HG03025 (cell line): ENCODE results near the gene BBS4.
"Not testable (repeated sequence)": the region's sequence is repeated elsewhere in the genome, so short reads cannot be mapped to it uniquely, and the experiment has no call there.

Experiments used
- ATAC-seq: cut with Tn5 transposase; IDR thresholded peaks from one replicate; pipeline ENCODE4 v1.9.1; 2021; ENCODE audit warnings: mild to moderate bottlenecking, moderate library complexity; ENCODE audit not compliant: unreplicated experiment, low FRiP score

Gene BBS4

GRCh38 chr15:72690938-72691337, 4.9 kb downstream of the BBS4 start:
- ATAC-seq: no peak

DNA sequence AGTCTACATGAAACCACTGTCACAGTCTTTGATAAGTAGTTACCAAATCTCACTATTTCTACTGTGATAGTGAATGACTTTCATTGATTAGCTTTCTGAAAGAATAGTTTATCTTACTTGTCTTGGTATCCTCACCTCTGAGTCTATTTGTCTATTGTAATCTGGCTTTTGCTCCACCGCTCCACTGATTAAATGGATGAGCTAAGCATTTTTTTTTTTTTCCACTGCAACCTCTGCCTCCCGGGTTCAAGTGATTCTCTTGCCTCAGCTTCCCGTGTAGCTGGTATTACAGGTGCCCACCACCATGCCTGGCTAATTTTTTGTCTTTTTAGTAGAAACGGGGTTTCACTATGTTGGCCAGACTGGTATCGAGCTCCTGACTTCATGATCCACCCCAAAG, 12.9 kb downstream of the BBS4 start:
- no peak for ATAC-seq

GRCh38 chr15:72700076-72700475, 14.1 kb downstream of the BBS4 start:
- no peak for ATAC-seq

- ATAC-seq: no peak
Observed at GRCh38 chr15:72706266-72706665, 20.3 kb downstream of the BBS4 start.

- ATAC-seq: not testable (repeated sequence)
Observed at GRCh38 chr15:72708551-72709303, 22.7 kb downstream of the BBS4 start.

DNA sequence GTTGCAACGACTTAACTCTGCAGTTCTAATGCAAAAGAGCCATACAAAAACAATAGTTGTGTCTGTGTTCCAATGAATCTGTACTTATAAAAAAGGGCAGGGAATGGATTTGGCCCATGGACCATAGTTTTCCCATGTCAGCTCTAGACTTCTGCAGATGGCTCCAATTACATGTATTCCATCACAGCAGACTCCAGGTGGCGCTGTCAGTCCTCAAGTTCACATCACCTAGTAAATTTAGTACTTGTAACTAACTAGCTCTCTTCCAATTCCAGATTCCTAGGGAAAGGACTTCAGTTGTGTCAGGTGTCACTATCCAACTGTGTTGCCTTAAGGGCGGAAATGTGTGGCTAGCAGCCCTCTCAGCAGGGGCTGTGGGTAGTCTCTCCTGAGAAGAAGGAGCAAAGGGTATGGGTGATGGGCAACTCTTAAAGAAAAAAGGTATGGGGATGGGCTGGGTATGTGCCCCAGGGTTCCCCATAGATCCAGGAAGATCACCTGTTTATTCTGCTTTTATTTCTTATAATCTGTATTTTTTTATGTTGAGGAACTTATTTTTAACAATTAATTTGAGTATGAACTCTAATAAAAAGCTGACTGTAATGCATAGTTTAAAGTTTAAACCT, 36.2 kb downstream of the BBS4 start:
- ATAC-seq: no peak

DNA sequence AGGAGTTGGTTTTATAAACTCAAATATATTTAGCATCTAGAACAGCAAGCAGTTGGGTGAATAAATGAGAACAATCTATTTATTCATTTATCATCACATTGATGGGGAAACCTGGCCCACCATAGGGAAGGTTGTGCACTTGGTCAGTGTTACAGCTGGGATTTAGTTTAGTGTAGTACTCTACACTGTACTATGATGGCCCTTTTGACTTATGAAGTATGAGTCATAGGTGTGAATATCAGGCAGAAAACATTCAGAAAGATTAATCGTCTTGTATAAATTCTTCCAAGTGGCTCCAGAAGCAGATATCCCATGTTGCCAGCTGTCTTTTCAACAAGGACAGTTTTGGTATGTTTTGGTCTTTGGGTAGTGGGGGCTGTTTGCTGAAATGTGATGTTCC, 38.0 kb downstream of the BBS4 start:
- ATAC-seq: no peak

DNA sequence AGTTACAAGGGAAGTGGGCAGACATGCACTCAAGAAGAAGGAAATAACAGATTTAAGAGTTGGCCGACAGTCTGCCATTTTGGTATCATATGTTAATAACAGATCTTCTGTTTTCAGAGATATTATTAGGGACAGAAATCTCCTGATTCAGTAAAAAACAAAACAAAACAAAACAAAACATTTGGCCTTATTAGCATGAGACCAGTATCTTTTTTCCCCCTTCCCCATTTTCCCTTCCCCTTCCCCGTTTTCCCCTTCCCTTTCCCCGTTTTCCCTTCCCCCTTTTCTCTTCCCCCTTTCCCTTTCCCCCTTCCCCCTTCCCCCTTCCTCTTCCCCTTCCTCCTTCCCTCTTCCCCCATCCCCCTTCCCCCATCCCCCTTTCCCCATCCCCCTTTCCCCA, 39.4 kb downstream of the BBS4 start:
- no peak for ATAC-seq

DNA sequence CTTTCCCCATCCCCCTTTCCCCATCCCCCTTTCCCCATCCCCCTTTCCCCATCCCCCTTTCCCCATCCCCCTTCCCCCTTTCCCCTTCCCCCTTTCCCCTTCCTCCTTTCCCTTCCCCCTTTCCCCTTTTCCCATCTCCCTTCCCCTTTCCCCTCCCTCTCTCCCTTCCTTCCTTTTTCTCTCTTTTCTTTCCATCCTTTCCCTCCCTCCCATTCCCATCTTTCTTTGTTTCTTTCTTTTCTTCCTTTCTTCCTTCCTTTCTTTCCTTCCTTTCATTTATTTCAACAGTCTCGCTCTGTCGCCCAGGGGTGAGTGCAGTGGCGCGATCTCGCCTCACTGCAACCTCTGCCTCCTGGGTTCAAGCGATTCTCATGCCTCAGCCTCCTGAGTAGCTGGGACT, 39.8 kb downstream of the BBS4 start:
- not testable (repeated sequence) for ATAC-seq

DNA sequence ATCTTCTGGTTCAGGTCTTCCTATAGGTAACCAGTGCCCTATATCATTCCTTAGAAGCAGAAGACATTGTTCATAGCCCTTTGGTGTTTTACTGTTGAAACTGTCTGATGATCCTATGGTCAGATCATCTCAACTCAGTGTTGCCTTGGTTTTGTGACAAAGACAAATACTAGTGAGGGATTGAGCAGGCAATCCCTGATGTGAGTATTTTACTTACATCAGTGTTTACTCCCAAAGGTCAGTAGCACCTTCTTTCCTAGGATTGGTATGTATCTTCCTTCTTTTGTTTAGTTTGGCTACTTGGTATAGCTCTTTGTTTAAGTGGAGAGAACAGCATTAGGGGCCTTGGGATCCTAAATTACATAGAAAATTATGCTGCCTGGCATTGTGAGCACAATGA, 41.1 kb downstream of the BBS4 start:
- no peak for ATAC-seq

- not testable (repeated sequence) for ATAC-seq
Observed at GRCh38 chr15:72728249-72728648, 42.2 kb downstream of the BBS4 start.

- no peak for ATAC-seq
Observed at GRCh38 chr15:72728821-72729220, 42.8 kb downstream of the BBS4 start.

GRCh38 chr15:72732086-72732485, 46.1 kb downstream of the BBS4 start:
- no peak for ATAC-seq

GRCh38 chr15:72732516-72732915, 46.5 kb downstream of the BBS4 start:
- no peak for ATAC-seq

- no peak for ATAC-seq
Observed at GRCh38 chr15:72733941-72734738, 48.1 kb downstream of the BBS4 start.

GRCh38 chr15:72735111-72735510, 49.1 kb downstream of the BBS4 start:
- no peak for ATAC-seq

GRCh38 chr15:72737061-72737460, 51.1 kb downstream of the BBS4 start:
- no peak for ATAC-seq

DNA sequence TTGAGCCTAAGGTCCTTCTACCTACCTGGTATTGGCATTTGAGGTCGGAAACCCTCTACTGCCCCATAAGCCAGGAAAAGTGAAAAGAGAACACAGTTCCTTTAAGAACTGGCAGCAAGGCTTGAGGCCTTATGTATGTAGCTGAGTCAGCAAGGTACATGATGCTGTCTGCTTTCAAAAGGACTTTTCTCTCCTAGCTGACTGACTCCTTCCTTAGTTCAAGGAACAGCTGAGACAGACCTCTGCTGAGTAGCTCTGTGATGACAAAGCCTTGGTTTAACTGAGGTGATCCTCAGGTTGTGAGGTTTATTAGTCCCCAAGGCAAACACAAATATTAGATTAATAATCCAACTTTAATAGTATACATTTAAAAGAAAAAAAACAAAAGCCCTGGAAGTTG, 51.7 kb downstream of the BBS4 start:
- ATAC-seq: no peak

GRCh38 chr15:72740219-72740618, 54.2 kb downstream of the BBS4 start:
- ATAC-seq: no peak

- ATAC-seq: no peak
Observed at GRCh38 chr15:72749700-72750099, 63.7 kb downstream of the BBS4 start.

DNA sequence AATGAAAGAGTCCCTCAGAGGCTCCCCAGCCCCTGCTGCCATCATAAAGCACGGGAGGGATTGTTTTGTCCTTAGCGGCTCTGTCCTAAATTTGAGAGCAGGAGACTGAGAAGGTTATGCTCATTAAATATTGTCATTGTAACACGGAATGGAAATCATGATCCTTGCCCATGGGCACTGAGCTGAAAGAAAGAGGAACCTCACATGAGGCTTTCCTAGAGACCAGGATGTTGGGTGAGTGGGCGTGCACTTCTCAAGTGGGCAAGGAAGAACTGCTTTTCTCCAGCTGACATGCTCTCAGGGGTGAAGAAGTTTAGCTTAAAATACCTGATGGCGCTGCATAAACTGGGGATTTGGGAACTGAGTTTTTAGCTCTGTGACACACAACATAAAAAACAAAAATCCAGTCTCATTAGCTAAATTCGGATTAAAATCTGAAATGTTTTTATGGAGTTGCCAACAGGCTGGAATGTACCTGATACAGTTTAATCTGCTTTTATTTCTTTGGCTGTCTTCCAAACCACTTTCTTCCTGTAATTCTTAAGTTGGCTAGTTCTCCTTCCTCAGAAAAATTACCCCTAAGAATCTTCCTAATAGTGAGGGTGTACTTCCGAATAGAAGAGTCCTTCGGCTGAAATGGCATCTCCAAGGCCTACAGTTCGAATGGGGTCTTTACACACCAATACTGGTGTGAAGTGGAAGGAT, 65.9 kb downstream of the BBS4 start:
- ATAC-seq: no peak
